Activated naive CD8-positive, alpha-beta T cell treated with anti-CD3 and anti-CD28 coated beads, Interleukin-2, amount 50 U/mL, for 24 hours (primary cell): Measurements from ENCODE around the gene CAT.

Experiments used
- ATAC-seq: fragments of 150-1000 bp; cut with Tn5 transposase; one replicate; pipeline ENCODE4 v1.10.0; 2021
- DNase-seq: peaks from one replicate; pipeline ENCODE4 v3.0.0; 2021
- H3K27ac Mint-ChIP-seq: one replicate; pipeline ENCODE4 v1.8.0; 2021; ENCODE audit warnings: mild to moderate bottlenecking, mixed read lengths
- H3K27me3 Mint-ChIP-seq: one replicate; pipeline ENCODE4 v1.8.0; 2021; ENCODE audit warnings: mixed read lengths
- H3K36me3 Mint-ChIP-seq: one replicate; pipeline ENCODE4 v1.8.0; 2021; ENCODE audit warnings: low read depth, mixed read lengths
- H3K4me1 Mint-ChIP-seq: one replicate; pipeline ENCODE4 v1.8.0; 2021; ENCODE audit warnings: mixed read lengths
- H3K4me3 Mint-ChIP-seq: one replicate; pipeline ENCODE4 v1.8.0; 2021; ENCODE audit warnings: mild to moderate bottlenecking, moderate library complexity, mixed read lengths
- H3K9me3 Mint-ChIP-seq: one replicate; pipeline ENCODE4 v1.8.0; 2021; ENCODE audit warnings: mixed read lengths

CAT gene

GRCh38 chr11:34488855-34489557 lies 50.3 kb downstream of the CAT start:
- Mint-ChIP-seq H3K27me3 (no peaks in the 10 kb centered on the region), H3K4me3 (no peak overlapping the region), H3K27ac (no peak overlapping the region), H3K4me1 (no peaks in the 10 kb centered on the region), H3K36me3 (no peaks in the 10 kb centered on the region), H3K9me3 (no peaks in the 10 kb centered on the region)
- ATAC-seq (no peak), DNase-seq (no peak)

- H3K27me3 Mint-ChIP-seq: peaks cover 3% of the 10 kb centered on the region
- H3K9me3 Mint-ChIP-seq: no peaks in the 10 kb centered on the region
- no peak overlapping the region for H3K4me3 Mint-ChIP-seq
- DNase-seq (no peak), ATAC-seq (no peak)
- H3K4me1 Mint-ChIP-seq: no peaks in the 10 kb centered on the region
- no peak overlapping the region for H3K27ac Mint-ChIP-seq
- H3K36me3 Mint-ChIP-seq: no peaks in the 10 kb centered on the region
These were observed 51.6 kb downstream of the CAT start for GRCh38 chr11:34490304-34490703.

GRCh38 chr11:34492806-34493414 lies 54.2 kb downstream of the CAT start:
- H3K9me3 Mint-ChIP-seq: no peaks in the 10 kb centered on the region
- H3K4me1 Mint-ChIP-seq: no peaks in the 10 kb centered on the region
- no peak overlapping the region for H3K27ac Mint-ChIP-seq
- no peak overlapping the region for H3K4me3 Mint-ChIP-seq
- ATAC-seq (no peak), DNase-seq (peak; percentile 53)
- peaks cover 3% of the 10 kb centered on the region for H3K27me3 Mint-ChIP-seq
- H3K36me3 Mint-ChIP-seq: no peaks in the 10 kb centered on the region

- ATAC-seq (no peak), DNase-seq (no peak)
- no peaks in the 10 kb centered on the region for H3K36me3 Mint-ChIP-seq
- H3K27ac Mint-ChIP-seq: no peak overlapping the region
- H3K27me3 Mint-ChIP-seq: peaks cover 3% of the 10 kb centered on the region
- no peaks in the 10 kb centered on the region for H3K4me1 Mint-ChIP-seq
- no peaks in the 10 kb centered on the region for H3K9me3 Mint-ChIP-seq
- H3K4me3 Mint-ChIP-seq: no peak overlapping the region
These were observed 54.7 kb downstream of the CAT start for GRCh38 chr11:34493468-34493867.

- H3K9me3 Mint-ChIP-seq: no peaks in the 10 kb centered on the region
- no peak overlapping the region for H3K4me3 Mint-ChIP-seq
- peaks cover 3% of the 10 kb centered on the region for H3K27me3 Mint-ChIP-seq
- H3K27ac Mint-ChIP-seq: no peak overlapping the region
- no peaks in the 10 kb centered on the region for H3K4me1 Mint-ChIP-seq
- ATAC-seq (no peak), DNase-seq (no peak)
- no peaks in the 10 kb centered on the region for H3K36me3 Mint-ChIP-seq
These were observed 55.3 kb downstream of the CAT start for GRCh38 chr11:34493926-34494595.

GRCh38 chr11:34495239-34495723 lies 56.5 kb downstream of the CAT start:
- no peak overlapping the region for H3K27ac Mint-ChIP-seq
- no peak for DNase-seq
- ATAC-seq: no peak
- no peak overlapping the region for H3K4me3 Mint-ChIP-seq
- H3K27me3 Mint-ChIP-seq: peaks cover 3% of the 10 kb centered on the region
- no peaks in the 10 kb centered on the region for H3K36me3 Mint-ChIP-seq
- H3K4me1 Mint-ChIP-seq: no peaks in the 10 kb centered on the region
- H3K9me3 Mint-ChIP-seq: no peaks in the 10 kb centered on the region

- ATAC-seq (no peak), DNase-seq (no peak)
These were observed 57.1 kb downstream of the CAT start for GRCh38 chr11:34495724-34496377.

GRCh38 chr11:34499719-34500500 lies 61.2 kb downstream of the CAT start:
- Mint-ChIP-seq H3K27me3 (peaks cover 1% of the 10 kb centered on the region), H3K4me3 (no peak overlapping the region), H3K27ac (no peak overlapping the region), H3K36me3 (no peaks in the 10 kb centered on the region), H3K4me1 (no peaks in the 10 kb centered on the region), H3K9me3 (no peaks in the 10 kb centered on the region)
- no peak for ATAC-seq
- DNase-seq: no peak

More at GRCh38 chr11:34495724-34496377, 57.1 kb downstream of the CAT start:
- Mint-ChIP-seq H3K27me3 (peaks cover 3% of the 10 kb centered on the region), H3K9me3 (no peaks in the 10 kb centered on the region), H3K4me1 (no peaks in the 10 kb centered on the region), H3K4me3 (no peak overlapping the region), H3K27ac (no peak overlapping the region), H3K36me3 (no peaks in the 10 kb centered on the region)

GRCh38 chr11:34501500-34501899 lies 62.8 kb downstream of the CAT start:
- H3K27ac Mint-ChIP-seq: no peak overlapping the region
- no peaks in the 10 kb centered on the region for H3K27me3 Mint-ChIP-seq
- no peaks in the 10 kb centered on the region for H3K36me3 Mint-ChIP-seq
- ATAC-seq: no peak
- H3K4me1 Mint-ChIP-seq: no peaks in the 10 kb centered on the region
- H3K9me3 Mint-ChIP-seq: no peaks in the 10 kb centered on the region
- DNase-seq: no peak
- H3K4me3 Mint-ChIP-seq: no peak overlapping the region

GRCh38 chr11:34501949-34502348 lies 63.2 kb downstream of the CAT start:
- H3K36me3 Mint-ChIP-seq: no peaks in the 10 kb centered on the region
- no peaks in the 10 kb centered on the region for H3K27me3 Mint-ChIP-seq
- ATAC-seq (no peak), DNase-seq (no peak)
- no peaks in the 10 kb centered on the region for H3K9me3 Mint-ChIP-seq
- no peaks in the 10 kb centered on the region for H3K4me1 Mint-ChIP-seq
- no peak overlapping the region for H3K4me3 Mint-ChIP-seq
- no peak overlapping the region for H3K27ac Mint-ChIP-seq

GRCh38 chr11:34502949-34503348 lies 64.2 kb downstream of the CAT start:
- Mint-ChIP-seq H3K4me1 (no peaks in the 10 kb centered on the region), H3K36me3 (no peaks in the 10 kb centered on the region), H3K27ac (no peak overlapping the region), H3K9me3 (no peaks in the 10 kb centered on the region), H3K27me3 (no peaks in the 10 kb centered on the region), H3K4me3 (no peak overlapping the region)
- DNase-seq (no peak), ATAC-seq (no peak)

- H3K4me3 Mint-ChIP-seq: no peak overlapping the region
- no peaks in the 10 kb centered on the region for H3K9me3 Mint-ChIP-seq
- H3K27me3 Mint-ChIP-seq: no peaks in the 10 kb centered on the region
- H3K36me3 Mint-ChIP-seq: no peaks in the 10 kb centered on the region
- ATAC-seq: no peak
- no peak overlapping the region for H3K27ac Mint-ChIP-seq
- H3K4me1 Mint-ChIP-seq: no peaks in the 10 kb centered on the region
- DNase-seq: no peak
These were observed 67.1 kb downstream of the CAT start for GRCh38 chr11:34505874-34506273.

GRCh38 chr11:34507156-34507555 lies 68.4 kb downstream of the CAT start:
- H3K27me3 Mint-ChIP-seq: no peaks in the 10 kb centered on the region

GRCh38 chr11:34507610-34508009 lies 68.9 kb downstream of the CAT start:
- no peak for ATAC-seq
- no peaks in the 10 kb centered on the region for H3K9me3 Mint-ChIP-seq
- no peak for DNase-seq
- H3K36me3 Mint-ChIP-seq: no peaks in the 10 kb centered on the region
- no peaks in the 10 kb centered on the region for H3K4me1 Mint-ChIP-seq
- H3K27me3 Mint-ChIP-seq: no peaks in the 10 kb centered on the region
- H3K27ac Mint-ChIP-seq: no peak overlapping the region
- H3K4me3 Mint-ChIP-seq: no peak overlapping the region

More at GRCh38 chr11:34507156-34507555, 68.4 kb downstream of the CAT start:
- H3K36me3 Mint-ChIP-seq: no peaks in the 10 kb centered on the region
- no peaks in the 10 kb centered on the region for H3K4me1 Mint-ChIP-seq
- H3K9me3 Mint-ChIP-seq: no peaks in the 10 kb centered on the region
- no peak for ATAC-seq
- H3K4me3 Mint-ChIP-seq: no peak overlapping the region
- H3K27ac Mint-ChIP-seq: no peak overlapping the region
- DNase-seq: no peak
